A673 (cell line): ENCODE results near the gene LCORL.

Experiments
- EZH2 ChIP-seq: fragments of 200-600 bp; sonication (generic); IDR thresholded peaks from 2 replicates; pipeline ENCODE4 v1.6.1; 2017; ENCODE audit warnings: borderline replicate concordance, low read depth, mild to moderate bottlenecking, mixed read lengths, antibody characterized with exemption, low read length; ENCODE audit not compliant: poor library complexity, severe bottlenecking
- TF ChIP-seq, protein P1 (sequence below): fragments of 300-800, 200-600 bp; sonication (generic); conservative IDR thresholded peaks from 2 replicates; pipeline ENCODE4 v1.5.1; 2017; ENCODE audit warnings: low read depth, mild to moderate bottlenecking, antibody characterized with exemption, low read length, moderate library complexity, mixed read lengths

DNA sequence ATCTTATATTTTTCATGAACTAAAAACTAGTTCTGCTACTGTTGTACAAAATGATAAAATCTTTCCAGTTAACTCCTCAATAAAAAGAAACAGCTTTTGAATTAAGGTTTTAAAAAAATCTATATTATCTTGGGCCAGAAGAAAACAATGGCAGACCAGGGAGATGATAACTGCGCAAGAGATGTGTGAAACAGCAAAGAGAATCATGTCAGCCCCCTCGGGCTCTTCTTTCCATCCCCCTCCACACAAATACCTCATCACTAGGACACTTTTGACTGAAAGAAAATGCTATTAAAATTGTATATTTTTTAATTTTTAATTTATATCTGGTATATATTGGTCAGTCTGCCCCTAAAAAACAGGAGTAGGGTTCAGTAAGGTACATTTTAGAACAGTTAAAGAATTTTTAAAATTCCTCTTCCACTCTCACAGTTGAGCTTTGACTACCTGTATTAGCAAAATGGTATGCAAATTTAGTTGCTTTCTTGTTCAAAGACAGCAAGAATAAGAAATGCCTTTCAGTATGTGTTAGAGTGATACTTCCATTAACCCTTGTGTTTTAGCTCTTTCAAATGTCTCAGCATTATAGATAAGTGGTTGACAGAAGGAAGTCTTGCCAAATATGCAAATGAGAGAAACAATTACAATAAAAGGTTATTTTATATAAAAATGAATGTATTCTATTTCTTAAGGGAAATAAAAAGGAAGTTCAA lies 36.4 kb upstream of the LCORL start:
- TF ChIP-seq, protein P1, sequence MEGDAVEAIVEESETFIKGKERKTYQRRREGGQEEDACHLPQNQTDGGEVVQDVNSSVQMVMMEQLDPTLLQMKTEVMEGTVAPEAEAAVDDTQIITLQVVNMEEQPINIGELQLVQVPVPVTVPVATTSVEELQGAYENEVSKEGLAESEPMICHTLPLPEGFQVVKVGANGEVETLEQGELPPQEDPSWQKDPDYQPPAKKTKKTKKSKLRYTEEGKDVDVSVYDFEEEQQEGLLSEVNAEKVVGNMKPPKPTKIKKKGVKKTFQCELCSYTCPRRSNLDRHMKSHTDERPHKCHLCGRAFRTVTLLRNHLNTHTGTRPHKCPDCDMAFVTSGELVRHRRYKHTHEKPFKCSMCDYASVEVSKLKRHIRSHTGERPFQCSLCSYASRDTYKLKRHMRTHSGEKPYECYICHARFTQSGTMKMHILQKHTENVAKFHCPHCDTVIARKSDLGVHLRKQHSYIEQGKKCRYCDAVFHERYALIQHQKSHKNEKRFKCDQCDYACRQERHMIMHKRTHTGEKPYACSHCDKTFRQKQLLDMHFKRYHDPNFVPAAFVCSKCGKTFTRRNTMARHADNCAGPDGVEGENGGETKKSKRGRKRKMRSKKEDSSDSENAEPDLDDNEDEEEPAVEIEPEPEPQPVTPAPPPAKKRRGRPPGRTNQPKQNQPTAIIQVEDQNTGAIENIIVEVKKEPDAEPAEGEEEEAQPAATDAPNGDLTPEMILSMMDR, result no peak
- TF ChIP-seq EZH2, result no peak
